C4-2B (cell line): ENCODE data around the gene PDCD1.

Experiments
- H3K27ac ChIP-seq: fragments of 450-650 bp; 2 replicates; pipeline ENCODE4 v1.5.1; 2017
- CTCF ChIP-seq: fragments of 450-650 bp; conservative IDR thresholded peaks from 2 replicates; pipeline ENCODE4 v1.5.1; 2017; ENCODE audit warnings: mild to moderate bottlenecking
- ZFX ChIP-seq: fragments of 450-650 bp; IDR thresholded peaks from 2 replicates; pipeline ENCODE4 v1.6.1; 2017

Gene PDCD1

GRCh38 chr2:241869087-241869961 lies 10.6 kb upstream of the PDCD1 start, which contains the start of gene RTP5:
RTP5 (plus strand) TSS chr2:241869729; CDS start chr2:241869757, 28 bp downstream.
- TF ChIP-seq CTCF (no peak), ZFX (no peak)
- no peak within 1 kb of the TSS for H3K27ac ChIP-seq

- TF ChIP-seq CTCF (no peak), ZFX (no peak)
- H3K27ac ChIP-seq, result no peak overlapping the region
Observed at GRCh38 chr2:241868661-241869081, 10.0 kb upstream of the PDCD1 start.

GRCh38 chr2:241867776-241868420 lies 9.2 kb upstream of the PDCD1 start:
- no peak overlapping the region for H3K27ac ChIP-seq

GRCh38 chr2:241866790-241867645 lies 8.3 kb upstream of the PDCD1 start:
- no peak for TF ChIP-seq CTCF
- no peak overlapping the region for H3K27ac ChIP-seq

More at GRCh38 chr2:241867776-241868420, 9.2 kb upstream of the PDCD1 start:
- TF ChIP-seq ZFX (no peak), CTCF (no peak)

- no peak for TF ChIP-seq ZFX
- no peak for TF ChIP-seq CTCF
- no peak overlapping the region for H3K27ac ChIP-seq
Observed at GRCh38 chr2:241865957-241866789, 7.5 kb upstream of the PDCD1 start.

- no peak for TF ChIP-seq CTCF
- H3K27ac ChIP-seq, result no peak overlapping the region
Observed at GRCh38 chr2:241865416-241865956, 6.8 kb upstream of the PDCD1 start.
